DOHH2 (cell line): ENCODE data around the gene CCDC59.

Experiments
- H3F3A ChIP-seq: fragments of 200-600 bp; sonication (generic), shearing (Covaris generic); 2 replicates; pipeline ENCODE4 v1.6.0; 2016; ENCODE audit warnings: antibody characterized with exemption, mild to moderate bottlenecking; ENCODE audit not compliant: control insufficient read depth, insufficient read depth
- H3K27ac ChIP-seq: fragments of 200-600 bp; sonication (generic); 2 replicates; pipeline ENCODE4 v1.5.1; 2014; ENCODE audit warnings: low read depth, mild to moderate bottlenecking, low read length, moderate library complexity
- H3K27me3 ChIP-seq: fragments of 200-600 bp; sonication (generic); 2 replicates; pipeline ENCODE4 v1.6.1; 2014; ENCODE audit warnings: mild to moderate bottlenecking, low read length, mixed read lengths; ENCODE audit not compliant: control insufficient read depth
- H3K36me3 ChIP-seq: fragments of 200-600 bp; sonication (generic); 2 replicates; pipeline ENCODE4 v1.6.1; 2014; ENCODE audit warnings: mild to moderate bottlenecking, low read length, moderate library complexity, mixed read lengths; ENCODE audit not compliant: control insufficient read depth
- H3K4me1 ChIP-seq: fragments of 200-600 bp; sonication (generic); 2 replicates; pipeline ENCODE4 v1.6.1; 2014; ENCODE audit warnings: mild to moderate bottlenecking, low read length, mixed read lengths; ENCODE audit not compliant: control insufficient read depth
- H3K4me2 ChIP-seq: fragments of 200-600 bp; sonication (generic); 2 replicates; pipeline ENCODE4 v1.6.0; 2014; ENCODE audit warnings: mild to moderate bottlenecking, low read length, moderate library complexity
- H3K4me3 ChIP-seq: fragments of 200-600 bp; sonication (generic); 2 replicates; pipeline ENCODE4 v1.5.1; 2014; ENCODE audit warnings: mild to moderate bottlenecking, low read length, mixed read lengths
- H3K79me2 ChIP-seq: fragments of 200-600 bp; sonication (generic); 2 replicates; pipeline ENCODE4 v1.6.1; 2014; ENCODE audit warnings: mild to moderate bottlenecking, low read length, mixed read lengths; ENCODE audit not compliant: control insufficient read depth
- H3K9me2 ChIP-seq: fragments of 200-600 bp; sonication (generic); replicated peaks from 2 replicates; pipeline ENCODE4 v1.6.1; 2014; ENCODE audit warnings: mild to moderate bottlenecking, low read length, mixed read lengths; ENCODE audit not compliant: control insufficient read depth
- H3K9me3 ChIP-seq: fragments of 200-600 bp; sonication (generic); 2 replicates; pipeline ENCODE4 v1.6.1; 2014; ENCODE audit warnings: antibody characterized with exemption, low read length, mixed read lengths; ENCODE audit not compliant: control insufficient read depth, insufficient read depth
- H4K20me1 ChIP-seq: fragments of 200-600 bp; sonication (generic); 2 replicates; pipeline ENCODE4 v1.6.0; 2014; ENCODE audit warnings: low read depth, mild to moderate bottlenecking, antibody characterized with exemption, low read length, moderate library complexity; ENCODE audit not compliant: control insufficient read depth, insufficient read depth
- EZH2phosphoT487 ChIP-seq: fragments of 200-600 bp; sonication (generic); IDR thresholded peaks from 2 replicates; pipeline ENCODE4 v1.6.1; 2017; ENCODE audit warnings: borderline replicate concordance, mild to moderate bottlenecking, antibody characterized with exemption, low read length, moderate library complexity, mixed read lengths
- TF ChIP-seq, protein P1 (sequence below): fragments of 200-600 bp; sonication (generic); IDR thresholded peaks from one replicate; pipeline ENCODE4 v1.5.1; 2014; ENCODE audit warnings: antibody characterized with exemption, mild to moderate bottlenecking, low read depth, low read length; ENCODE audit not compliant: poor library complexity, severe bottlenecking

CCDC59 gene

DNA sequence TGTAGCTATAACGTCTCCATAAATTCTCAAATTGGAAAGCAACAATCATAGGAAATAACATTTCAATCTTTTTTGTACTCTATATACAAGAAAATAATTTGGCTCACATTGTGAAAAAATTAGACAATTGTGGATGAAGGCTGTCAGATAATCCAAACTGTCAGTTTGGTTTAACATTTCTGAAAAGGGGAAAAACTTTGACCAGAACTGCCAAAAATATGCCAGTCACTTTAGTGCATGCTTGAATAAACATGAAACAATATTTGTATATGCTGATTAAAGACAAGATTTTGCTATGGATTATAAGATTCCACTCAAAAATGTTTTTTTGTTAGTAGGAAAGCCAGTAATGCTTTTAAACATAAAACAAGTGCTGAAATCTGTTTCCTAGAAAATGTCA, 38.9 kb downstream of the CCDC59 start:
- no peaks in the 10 kb centered on the region for H3K36me3 ChIP-seq
- H3K4me3 ChIP-seq, result no peak overlapping the region
- no peaks in the 10 kb centered on the region for H3K4me1 ChIP-seq
- no peaks in the 10 kb centered on the region for H3K79me2 ChIP-seq
- 0 out of 2 replicates have a peak, but pooled peaks cover under 1% of the 10 kb centered on the region for H3K27me3 ChIP-seq
- no peaks in the 10 kb centered on the region for H4K20me1 ChIP-seq
- no peak overlapping the region for H3K4me2 ChIP-seq
- no peaks in the 10 kb centered on the region for H3K9me2 ChIP-seq
- H3F3A ChIP-seq, result no peaks in the 10 kb centered on the region
- no peak for TF ChIP-seq EZH2phosphoT487
- TF ChIP-seq, protein P1, sequence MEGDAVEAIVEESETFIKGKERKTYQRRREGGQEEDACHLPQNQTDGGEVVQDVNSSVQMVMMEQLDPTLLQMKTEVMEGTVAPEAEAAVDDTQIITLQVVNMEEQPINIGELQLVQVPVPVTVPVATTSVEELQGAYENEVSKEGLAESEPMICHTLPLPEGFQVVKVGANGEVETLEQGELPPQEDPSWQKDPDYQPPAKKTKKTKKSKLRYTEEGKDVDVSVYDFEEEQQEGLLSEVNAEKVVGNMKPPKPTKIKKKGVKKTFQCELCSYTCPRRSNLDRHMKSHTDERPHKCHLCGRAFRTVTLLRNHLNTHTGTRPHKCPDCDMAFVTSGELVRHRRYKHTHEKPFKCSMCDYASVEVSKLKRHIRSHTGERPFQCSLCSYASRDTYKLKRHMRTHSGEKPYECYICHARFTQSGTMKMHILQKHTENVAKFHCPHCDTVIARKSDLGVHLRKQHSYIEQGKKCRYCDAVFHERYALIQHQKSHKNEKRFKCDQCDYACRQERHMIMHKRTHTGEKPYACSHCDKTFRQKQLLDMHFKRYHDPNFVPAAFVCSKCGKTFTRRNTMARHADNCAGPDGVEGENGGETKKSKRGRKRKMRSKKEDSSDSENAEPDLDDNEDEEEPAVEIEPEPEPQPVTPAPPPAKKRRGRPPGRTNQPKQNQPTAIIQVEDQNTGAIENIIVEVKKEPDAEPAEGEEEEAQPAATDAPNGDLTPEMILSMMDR, result no peak
- H3K27ac ChIP-seq, result no peak overlapping the region
- no peaks in the 10 kb centered on the region for H3K9me3 ChIP-seq

DNA sequence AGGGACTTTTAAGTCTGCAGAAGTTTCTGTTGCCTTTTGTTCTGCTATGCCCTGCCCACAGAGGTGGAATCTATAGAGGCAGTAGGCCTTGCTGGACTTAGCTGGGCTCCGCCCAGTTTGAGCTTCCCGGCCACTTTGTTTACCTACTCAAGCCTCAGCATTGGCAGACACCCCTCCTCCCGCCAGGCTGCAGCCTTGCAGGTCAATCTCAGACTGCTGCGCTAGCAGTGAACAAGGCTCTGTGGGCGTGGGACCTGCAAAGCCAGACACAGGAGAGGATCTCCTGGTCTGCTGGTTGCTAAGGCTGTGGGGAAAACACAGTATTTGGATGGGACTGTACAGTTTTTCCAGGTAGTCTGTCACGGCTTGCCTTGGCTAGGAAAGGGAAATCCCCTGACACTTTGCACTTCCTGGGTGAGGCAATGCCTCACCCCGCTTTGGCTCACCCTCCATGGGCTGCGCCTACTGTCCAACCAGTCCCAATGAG, 43.7 kb downstream of the CCDC59 start:
- Histone ChIP-seq H3K36me3 (no peaks in the 10 kb centered on the region), H3K79me2 (no peaks in the 10 kb centered on the region), H4K20me1 (no peaks in the 10 kb centered on the region), H3K27ac (no peak overlapping the region), H3K4me1 (no peaks in the 10 kb centered on the region), H3K4me3 (no peak overlapping the region), H3K4me2 (no peak overlapping the region), H3K9me2 (no peaks in the 10 kb centered on the region), H3F3A (no peaks in the 10 kb centered on the region), H3K27me3 (no peaks in the 10 kb centered on the region), H3K9me3 (no peaks in the 10 kb centered on the region)
- TF ChIP-seq, protein P1, result no peak
- no peak for TF ChIP-seq EZH2phosphoT487
